CD4-positive, alpha-beta T cell treated with Interleukin-15 for 4 hours (primary cell): ENCODE results near the gene PEAK3.

Experiments used
- DNase-seq: peaks from one replicate; pipeline ENCODE4 v3.0.0-alpha.2; 2020; ENCODE audit warnings: low spot score

Gene PEAK3

DNA sequence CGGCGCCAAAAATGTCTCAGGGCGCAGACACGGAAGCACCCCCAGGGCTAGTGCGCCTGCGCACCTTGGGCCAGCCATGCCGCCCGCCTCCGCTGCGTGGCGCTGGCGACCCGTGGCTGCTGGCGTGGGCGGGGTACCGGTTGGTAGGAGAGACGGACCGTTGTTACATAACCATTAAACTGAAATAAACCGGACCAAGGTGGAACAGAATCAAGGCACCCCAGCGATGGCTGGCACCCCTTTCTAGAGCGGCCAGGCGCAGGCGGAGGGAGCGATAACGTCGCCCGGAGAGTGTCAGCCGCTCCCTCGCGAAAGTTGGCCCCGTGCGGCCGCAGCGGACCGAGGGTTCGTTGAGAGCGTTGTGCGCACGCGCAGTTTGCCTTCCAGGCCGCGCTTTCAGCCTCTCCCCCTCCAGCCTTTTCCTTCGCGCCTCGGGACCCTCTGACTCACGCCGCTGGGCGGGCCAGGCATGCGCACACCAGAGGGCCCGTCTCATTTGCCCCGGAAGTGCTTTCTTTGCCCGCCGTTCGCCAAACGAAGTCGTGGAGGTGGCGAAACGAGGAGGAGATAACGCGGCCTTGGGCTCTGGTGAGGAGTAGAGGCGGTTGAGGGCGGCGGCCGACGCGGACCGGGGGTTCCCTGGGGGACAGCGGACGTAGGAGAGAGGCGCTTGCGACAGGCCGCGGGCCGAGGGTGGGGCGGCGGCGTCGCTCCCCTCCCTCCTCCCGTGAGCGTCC, 45.5 kb downstream of the PEAK3 start, which contains the start of the genes PLEKHJ1 and SF3A2:
Gene PLEKHJ1, minus strand, starts transcription at position 16 of the 737 bp plus-strand sequence. CDS start 81 bp downstream, outside the sequence.
Gene SF3A2, plus strand, starts transcription at position 511 of the 737 bp plus-strand sequence. CDS start 6,595 bp downstream, outside the sequence.
- peak; percentile 97 for DNase-seq

DNA sequence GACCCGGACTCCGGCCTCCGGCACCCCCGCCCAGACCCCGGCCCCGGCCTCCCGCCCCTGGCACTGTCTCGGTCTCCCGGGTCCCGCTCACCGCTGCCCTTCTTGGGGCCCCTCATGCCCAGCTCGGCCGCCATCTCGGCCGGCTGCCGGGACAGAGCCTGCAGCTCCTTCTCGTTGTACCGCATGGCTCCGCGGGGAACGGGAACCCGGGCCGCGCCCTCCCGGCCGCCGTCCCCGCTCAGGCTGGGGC, 46.0 kb downstream of the PEAK3 start:
- DNase-seq, result no peak

DNA sequence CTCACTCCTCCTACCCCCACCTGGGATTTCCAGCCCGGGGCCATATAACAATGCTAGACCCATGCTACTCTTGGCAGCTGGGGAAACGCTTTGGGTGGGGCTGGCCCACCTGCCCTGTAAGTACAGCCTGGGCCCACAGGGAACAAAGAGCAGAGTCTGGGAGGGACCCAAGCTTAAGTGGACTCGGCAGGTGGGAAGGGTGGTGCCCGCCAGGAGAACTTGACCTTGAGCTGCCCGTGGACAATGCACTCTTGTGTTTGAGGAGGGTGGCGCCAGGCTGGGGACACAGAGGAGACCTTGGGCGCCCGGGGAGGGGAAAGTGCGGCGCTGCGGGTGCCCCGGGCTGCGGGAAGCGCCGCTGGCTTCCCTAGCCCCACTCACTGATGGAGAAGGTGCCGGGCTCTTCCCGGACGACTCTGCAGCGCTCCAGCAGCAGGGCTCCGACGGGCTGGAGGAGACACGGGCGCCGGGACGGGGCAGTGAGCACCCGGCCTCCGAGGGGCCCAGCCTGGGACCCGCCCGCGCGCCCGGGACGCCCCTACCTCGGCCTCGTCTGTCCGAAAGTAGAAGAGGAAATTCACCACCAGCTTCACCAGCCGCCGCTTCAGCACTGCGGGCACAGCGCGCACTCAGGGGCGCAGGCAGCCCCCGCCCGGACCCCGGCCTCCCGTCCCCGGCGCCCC, 46.5 kb downstream of the PEAK3 start:
- DNase-seq, result no peak

DNA sequence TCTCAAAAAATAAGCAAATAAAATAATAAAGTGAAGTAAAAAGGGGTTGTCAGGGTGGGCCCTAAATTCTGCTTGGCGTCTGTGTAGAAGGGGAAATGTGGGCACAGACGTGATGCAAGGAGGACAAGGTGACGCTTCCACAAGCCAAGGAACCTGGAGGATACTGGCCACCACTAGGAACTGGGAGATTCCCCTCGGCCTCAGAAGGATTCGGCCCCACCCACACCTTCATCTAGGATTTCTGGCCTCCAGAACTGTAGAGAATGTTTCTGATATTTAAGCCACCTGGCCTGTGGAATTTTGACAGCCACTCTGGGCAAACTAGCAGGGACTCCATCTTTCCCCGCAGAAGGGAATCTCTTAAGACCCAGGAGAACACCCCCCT, 47.0 kb downstream of the PEAK3 start:
- no peak for DNase-seq

DNA sequence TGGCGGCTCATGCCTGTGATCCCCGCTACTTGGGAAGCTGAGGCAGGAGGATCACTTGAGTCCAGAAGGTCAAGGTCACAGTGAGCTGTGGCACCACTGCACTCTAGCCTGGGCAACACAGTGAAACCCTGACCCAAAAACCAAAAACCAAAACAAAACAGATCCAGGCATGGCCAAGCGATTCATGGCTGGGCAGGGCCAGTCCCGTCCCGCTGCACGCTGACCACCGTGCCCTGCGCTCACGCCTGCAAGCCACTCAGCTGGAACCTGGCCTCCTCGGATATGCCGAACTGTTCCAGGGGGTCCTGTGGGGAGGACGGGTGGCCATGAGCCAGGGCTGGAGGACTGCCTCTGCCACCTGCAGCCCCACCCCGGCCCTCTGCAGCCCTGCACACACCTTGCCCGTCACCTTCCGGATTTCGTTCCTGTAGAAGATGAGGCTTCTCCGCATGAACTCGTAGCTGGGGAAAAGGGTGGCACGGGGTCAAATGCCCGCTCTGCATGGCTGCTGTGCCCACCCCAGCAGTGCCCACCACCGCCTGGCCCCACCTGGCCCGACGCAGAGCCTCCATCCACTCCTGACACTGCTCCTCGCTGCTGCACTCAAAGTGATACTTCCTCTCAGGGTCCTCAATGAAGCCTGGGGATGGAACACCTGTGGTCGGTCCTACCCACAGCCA, 48.2 kb downstream of the PEAK3 start:
- no peak for DNase-seq

DNA sequence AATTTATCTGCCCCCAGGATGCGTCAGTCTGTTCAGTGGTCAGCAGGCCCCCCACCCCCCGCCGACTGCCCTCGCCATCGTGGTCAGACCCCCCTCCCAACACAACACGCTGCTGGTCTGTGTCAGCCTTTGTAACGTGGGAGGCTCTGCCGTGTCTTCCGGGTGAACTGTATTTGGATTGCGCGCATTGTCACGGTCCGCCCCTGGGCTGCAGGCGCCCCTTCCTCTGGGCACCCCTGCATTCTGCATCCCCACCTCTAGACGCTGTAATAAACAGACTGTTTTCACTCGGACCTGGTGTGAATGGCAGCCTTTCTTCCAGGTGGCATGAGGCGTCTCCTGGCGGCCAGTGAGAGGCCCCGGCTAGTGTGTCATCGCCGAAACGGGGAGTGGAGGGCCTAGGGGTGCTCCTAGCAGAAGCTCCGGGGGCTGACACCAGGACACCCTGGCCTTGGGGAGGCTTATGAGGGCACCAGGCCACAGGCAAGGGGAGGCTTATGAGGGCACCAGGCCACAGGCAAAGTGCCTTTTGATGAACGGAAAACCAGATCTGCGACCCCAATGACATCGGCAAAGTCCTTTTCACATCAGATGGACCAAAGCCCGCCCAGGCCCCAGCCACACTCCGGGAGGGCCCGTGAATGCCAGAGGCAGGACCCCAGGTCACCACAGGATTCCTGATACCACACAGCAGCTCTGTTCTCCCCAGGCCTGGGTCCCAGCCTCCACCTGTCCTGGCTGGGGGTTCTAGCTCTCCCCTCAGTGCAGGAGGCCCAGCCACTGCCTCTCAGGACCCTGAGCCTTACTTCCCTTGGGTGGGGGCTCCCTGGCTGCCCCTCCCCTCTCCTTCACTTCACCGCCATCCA, 49.5 kb downstream of the PEAK3 start:
- no peak for DNase-seq

DNA sequence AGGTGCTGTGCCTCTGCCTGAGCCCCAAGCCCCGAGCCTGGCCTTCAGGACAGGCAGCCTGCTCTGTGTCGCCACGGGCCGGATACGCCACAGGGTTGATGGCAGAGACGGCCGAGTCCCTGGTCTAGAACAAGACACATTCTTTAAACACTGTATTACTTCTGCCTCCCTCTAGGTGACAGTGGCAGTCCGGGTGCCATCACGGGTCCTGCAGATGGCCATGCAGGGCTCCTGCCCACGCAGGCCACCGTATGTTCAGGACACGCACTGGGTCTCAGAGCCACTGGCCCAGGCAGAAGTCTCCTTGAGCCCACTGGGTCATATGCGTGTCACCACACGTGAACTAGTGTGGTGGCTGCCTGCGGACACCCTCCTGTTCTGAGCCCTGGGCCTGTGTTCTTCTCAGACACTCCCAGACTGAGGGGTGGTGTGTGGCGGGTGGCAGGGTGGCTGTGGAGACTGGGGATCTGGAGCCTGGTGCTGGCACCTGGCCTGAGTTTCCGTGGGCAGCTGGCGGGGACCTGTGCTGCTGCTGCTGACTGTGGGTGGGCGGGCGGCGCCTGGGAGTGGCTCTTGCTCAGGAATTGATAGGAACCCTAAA, 50.3 kb downstream of the PEAK3 start:
- no peak for DNase-seq

DNA sequence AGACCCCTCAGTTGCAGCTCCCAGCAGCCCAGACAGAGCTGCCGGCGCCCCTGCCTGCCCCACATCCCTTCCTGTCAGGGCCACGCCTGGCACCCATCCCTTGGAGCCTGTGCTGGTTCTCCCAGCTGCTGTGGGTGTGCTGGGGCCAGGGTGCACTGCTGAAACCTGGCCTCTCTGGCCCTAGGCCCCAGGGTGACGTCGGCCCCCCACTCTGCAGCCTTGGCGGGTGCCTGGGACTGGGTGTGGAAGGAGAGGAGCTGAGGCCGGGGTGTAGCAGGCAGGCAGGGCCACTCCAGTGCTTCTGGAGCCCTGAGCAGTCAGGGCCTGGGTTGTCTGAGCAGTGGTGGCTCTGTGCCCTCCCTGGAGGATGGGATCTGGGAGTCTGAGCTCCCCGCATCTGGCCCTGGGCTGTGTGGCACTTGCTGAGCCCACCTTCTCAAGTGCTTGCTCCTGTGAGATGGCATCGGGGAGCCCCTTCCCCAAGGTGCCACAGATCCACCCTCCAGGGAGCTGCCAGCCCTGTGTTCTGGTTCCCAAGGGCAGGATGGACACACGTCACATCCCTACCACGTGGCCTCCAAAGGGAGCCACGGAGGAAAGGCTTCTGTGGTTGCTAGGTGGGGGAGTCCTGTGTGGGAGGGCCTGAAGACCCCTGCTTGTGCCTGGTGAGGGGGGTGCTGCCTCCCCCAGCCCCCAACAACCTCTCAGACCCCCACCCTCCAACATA, 51.0 kb downstream of the PEAK3 start:
- DNase-seq, result no peak

DNA sequence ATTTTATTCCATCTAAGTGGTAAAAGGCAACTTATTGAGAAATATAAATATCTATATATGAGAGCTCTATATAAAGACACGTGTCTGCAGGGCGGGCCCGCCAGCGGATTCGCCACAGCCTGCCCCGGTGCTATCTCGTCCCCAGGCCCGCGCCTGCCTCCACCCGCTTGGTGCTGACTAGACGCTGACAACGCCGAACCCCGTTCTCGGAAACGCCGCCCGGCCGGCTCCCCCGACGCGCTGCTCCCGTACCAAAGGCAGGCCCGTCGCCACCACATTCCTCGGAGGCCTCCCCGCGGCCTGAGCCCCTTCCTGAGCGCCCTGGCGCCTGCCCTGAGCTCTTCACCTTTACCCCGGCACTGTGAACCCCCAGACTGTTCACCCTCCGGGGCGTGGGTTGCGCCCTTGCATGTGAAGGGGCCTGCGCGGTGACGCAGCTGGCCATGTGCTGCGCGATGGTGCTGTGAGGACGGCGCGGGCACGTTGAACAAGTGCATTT, 51.9 kb downstream of the PEAK3 start:
- no peak for DNase-seq

DNA sequence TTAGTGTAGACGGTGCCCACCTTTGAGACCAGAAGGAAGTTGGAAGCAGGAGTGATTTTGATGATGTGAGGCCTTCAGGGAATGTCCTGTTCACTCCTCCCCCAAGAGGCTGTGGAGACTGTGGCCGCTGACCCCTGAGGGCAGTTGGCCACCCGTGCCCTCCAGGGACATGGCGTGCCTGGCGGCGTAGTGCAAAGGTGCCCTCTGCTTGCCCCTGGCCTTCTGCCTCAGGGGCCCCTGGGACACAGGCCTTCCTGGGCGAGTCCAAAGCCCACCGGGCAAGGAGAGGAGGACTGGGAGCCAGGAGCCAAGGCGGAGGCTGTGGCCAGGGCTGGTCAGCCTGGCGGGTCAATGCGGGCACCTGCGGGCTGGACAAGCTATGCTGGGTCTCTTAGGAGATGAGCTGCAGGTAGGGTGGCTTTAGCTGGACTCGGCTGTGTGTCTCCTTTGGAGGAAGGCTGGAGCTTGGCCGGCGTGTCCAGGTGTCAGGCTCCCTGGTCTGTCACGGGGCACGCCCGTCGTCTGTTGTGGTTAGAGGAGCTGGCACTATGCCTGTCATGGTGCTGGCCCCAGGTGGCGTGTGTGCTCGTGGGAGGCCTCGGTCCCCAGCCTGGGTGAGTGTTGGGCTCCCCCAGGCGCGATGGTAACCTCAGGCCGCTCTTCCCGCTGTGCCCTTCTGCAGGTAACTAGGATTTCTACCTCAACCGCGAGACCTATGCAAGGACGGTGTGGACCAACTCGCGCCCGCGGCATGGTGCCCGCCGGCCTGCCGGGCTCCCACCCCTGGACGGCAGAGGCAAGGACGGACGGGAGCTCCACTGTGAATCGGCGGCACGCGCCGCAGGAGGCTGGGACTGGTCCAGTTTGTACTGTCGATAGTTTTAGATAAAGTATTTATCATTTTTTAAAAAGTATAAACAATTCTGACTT, 52.6 kb downstream of the PEAK3 start:
- no peak for DNase-seq

DNA sequence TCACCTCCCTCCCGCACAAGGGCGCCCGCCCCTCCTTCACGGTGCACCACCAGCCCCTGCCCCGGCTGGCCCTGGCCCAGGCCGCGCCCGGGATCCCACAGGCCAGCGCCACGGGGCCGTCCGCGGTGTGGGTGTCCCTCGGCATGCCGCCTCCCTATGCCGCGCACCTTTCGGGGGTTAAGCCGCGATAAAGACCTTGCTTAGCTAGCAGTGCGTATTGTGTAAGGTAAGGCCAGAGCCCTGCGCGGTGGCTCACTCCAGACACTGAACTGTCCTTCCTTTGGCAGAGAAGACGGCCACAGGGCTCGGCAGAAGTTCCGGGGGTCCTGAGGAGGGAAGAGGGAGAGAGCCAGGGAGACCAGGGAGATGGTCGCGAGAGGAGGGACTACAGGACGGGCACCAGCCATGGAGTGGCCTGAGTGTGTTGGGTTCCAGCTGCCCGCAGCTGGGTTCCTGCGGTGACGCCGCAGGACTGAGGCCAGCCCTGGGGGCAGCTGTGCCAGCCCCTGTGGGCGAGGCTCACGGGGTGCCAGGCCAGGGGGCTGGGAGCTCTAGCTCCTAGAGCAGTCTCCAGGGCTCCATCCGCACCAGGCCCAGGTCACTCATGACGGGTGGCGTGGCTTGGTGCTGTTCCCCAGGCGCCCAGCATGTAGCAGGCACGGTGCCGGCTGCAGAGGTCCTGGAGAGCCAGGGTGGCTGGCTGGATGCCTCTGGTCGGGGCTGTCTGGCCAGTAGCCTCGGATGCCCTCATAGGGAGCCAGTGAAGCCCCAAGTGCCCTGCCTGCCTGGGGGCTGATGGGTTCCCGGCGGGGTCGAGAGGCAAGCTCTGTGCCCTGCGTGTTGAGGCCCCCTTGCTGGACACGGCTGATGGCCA, 53.6 kb downstream of the PEAK3 start:
- no peak for DNase-seq

DNA sequence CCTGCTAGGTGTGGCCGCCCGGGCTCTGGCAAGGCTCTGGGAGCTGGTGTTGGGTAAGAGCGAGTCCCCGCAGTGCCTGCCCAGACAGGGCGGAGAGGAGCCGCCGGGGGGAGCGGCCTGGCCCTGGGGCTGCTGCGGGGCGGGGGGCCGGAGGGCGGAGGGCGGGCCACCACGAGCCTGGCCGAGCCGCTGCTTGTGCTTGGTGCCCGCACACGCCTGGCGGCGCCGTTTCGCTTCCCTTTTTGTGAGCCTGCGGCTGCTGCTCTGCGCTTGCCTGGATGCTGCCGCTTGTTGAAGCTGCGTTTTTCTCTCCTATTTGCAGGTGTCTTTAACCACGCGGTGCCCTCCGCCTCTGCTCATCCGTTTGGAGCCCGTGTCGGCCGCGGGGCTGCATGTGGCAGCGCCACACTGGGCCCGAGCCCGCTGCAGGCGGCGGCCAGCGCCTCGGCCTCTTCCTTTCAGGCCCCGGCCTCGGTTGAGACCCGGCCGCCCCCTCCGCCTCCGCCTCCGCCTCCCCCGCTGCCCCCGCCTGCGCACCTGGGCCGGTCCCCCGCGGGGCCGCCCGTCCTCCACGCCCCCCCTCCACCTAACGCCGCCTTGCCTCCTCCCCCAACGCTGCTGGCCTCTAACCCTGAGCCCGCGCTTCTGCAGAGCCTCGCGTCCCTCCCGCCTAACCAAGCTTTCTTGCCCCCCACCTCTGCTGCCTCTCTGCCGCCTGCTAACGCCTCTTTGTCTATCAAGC, 54.4 kb downstream of the PEAK3 start:
- DNase-seq, result no peak

DNA sequence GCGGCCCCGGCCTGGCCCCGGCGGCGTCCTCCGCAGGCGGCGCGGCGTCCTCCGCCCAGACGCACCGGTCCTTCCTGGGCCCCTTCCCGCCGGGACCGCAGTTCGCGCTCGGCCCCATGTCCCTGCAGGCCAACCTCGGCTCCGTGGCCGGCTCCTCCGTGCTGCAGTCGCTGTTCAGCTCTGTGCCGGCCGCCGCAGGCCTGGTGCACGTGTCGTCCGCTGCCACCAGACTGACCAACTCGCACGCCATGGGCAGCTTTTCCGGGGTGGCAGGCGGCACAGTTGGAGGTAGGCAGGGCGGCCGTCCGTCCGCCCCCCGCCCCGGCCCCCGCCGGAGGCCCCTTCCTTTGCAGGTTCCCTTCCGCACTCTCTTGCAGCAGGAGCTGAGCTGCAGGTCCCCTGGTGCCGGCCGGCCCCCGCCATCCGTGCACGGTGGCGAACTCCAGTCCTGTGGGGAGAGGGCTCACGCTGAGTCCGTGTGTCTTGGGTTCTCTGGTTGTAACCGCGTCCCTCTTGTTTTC, 55.1 kb downstream of the PEAK3 start:
- DNase-seq, result no peak

DNA sequence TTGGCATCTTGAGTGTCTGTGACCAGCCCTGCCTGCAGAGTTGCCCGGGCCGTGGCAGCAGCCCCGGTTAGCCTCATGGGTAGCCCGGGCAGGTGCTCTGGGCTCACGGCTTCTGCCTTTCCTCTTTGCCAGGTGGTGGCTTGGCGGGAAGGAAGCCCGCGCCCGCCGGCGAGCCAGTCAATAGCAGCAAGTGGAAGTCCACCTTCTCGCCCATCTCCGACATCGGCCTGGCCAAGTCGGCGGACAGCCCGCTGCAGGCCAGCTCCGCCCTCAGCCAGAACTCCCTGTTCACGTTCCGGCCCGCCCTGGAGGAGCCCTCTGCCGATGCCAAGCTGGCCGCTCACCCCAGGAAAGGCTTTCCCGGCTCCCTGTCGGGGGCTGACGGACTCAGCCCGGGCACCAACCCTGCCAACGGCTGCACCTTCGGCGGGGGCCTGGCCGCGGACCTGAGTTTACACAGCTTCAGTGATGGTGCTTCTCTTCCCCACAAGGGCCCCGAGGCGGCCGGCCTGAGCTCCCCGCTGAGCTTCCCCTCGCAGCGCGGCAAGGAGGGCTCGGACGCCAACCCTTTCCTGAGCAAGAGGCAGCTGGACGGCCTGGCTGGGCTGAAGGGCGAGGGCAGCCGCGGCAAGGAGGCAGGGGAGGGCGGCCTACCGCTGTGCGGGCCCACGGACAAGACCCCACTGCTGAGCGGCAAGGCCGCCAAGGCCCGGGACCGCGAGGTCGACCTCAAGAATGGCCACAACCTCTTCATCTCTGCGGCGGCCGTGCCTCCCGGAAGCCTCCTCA, 55.7 kb downstream of the PEAK3 start:
- DNase-seq, result no peak

DNA sequence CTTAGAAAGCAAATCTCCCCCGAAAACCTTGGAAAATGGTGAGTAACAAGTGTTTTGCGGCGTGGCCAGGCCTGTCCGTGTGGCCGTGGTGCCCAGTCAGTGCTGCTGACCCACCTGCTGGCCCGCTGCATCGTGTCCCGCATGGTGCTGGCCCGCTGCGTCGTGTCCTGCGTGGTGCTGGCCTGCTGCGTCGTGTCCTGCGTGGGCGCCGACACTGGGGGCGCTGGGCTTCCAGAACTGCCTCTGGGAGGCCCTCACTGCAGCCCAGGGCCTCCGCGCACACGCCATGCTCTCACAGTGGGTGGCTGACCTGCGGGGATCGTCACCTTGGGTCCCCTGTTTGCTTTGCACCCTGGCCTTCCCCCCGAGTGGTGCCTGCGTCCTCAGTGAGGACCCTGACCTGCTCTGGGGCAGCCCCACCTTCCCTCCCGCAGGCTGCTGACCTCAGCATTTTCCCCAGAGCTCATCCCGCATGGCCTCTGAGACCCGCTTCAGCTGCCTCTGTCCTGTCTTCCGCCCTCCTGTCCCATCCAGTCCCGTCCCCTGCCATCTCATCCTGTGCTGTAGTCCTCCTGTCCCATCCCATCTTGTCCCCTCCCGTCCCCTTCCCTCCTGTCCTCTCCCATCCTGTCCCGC, 56.4 kb downstream of the PEAK3 start:
- no peak for DNase-seq

DNA sequence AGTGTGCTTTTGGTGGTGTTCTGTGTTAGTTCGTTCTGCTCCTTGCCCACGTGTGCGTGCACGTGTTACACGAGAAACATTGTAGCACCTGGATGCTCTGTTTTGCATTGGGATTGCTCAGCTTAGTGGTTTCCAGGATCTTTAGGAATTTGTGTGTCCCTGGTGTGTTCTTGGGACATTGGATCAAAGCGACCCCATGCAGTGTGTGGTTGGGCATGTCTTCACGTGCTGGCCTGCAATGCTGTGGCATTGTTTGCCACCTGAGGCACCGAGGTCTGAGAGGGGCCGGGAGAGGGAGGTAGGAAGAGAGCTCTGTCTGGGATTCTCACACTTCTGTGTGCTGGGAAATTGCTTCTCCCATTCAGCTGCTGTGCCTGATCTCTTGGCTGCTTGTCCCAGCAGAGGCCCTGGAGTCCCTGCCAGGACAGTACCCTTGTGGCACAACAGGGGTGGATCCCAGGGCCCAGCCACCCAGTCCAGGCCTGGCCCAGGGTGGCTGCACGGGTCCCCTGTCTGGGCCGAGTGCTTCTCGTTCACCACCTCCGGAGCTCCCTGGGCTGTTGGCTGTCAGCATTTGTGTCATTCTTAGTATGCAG, 57.1 kb downstream of the PEAK3 start:
- no peak for DNase-seq
